Stomach (tissue), 9 donors: ENCODE data around the gene HPGD. TPM values are rescaled to one million over a fixed set of nuclear protein-coding genes. Genes with fewer than 3 reads are reported as not detected.

ENCODE experiments used
- DNase-seq, 2 donors: peaks; one replicate each; pipeline versions ENCODE4 v3.0.0 to v3.0.0-alpha.2; 2013 to 2019
- H3K27ac ChIP-seq, 5 donors: fragments of 200-600 bp in 4 of 5; sonication (generic) in 4 of 5; one replicate each; pipeline ENCODE4 v1.5.1; 2013 to 2019; ENCODE audit warnings: mild to moderate bottlenecking in 1 of 5, moderate library complexity in 1 of 5
- H3K27me3 ChIP-seq, 3 donors: fragments of 200-600 bp; sonication (generic); one replicate each; pipeline ENCODE4 v1.5.1; 2017 to 2019; ENCODE audit warnings: mixed run types in 1 of 3
- H3K36me3 ChIP-seq, 4 donors: fragments of 200-600 bp; sonication (generic); 1 replicate in 3 of 4; 2 replicates in 1 of 4; pipeline ENCODE4 v1.5.1; 2016 to 2019
- H3K4me1 ChIP-seq, 4 donors: fragments of 200-600 bp; sonication (generic); one replicate each; pipeline ENCODE4 v1.5.1; 2016 to 2019
- H3K4me3 ChIP-seq, 4 donors: fragments of 200-600 bp; sonication (generic) in 3 of 4; one replicate each; pipeline ENCODE4 v1.5.1; 2016 to 2019; ENCODE audit warnings: mild to moderate bottlenecking in 1 of 4
- H3K9me3 ChIP-seq, 4 donors: fragments of 200-600 bp; sonication (generic); one replicate each; pipeline ENCODE4 v1.5.1; 2016 to 2019
- EP300 ChIP-seq: sonication (generic); formaldehyde crosslinking; IDR thresholded peaks from one replicate; pipeline ENCODE4 v1.6.1; 2017; ENCODE audit warnings: antibody characterized with exemption
- POLR2A ChIP-seq, 4 donors: fragments of 450-650 bp; IDR thresholded peaks; one replicate each; pipeline ENCODE4 v1.6.1; 2016; ENCODE audit warnings: antibody characterized with exemption in 4 of 4, control low read depth in 2 of 4, mild to moderate bottlenecking in 1 of 4, moderate library complexity in 1 of 4
- POLR2AphosphoS5 ChIP-seq, 3 donors: sonication (generic); formaldehyde crosslinking; IDR thresholded peaks; one replicate each; pipeline ENCODE4 v1.6.1; 2016; ENCODE audit warnings: antibody characterized with exemption in 3 of 3
- WGBS, 5 donors: extraction: QIAGEN DNeasy Blood & Tissue Kit in 3 of 5; methylation state at CpG; one replicate each; pipeline versions ENCODE4 v1.1.5 to v1.1.7; 2013 to 2018; 5-methylcytosine and 5-hydroxymethylcytosine counted together
- intact Hi-C: fragments of 100-400 bp; cut with DNase I; formaldehyde crosslinking; loops from one replicate; pipeline ENCODE4 v1.15.1; 2023; ENCODE audit warnings: low total_unique reads
- polyA plus RNA-seq, 3 donors: library from polyadenylated mRNA; stranded (reverse); fragments of 200-250 nt; gene quantifications; one replicate each; pipeline ENCODE4 v1.2.3, GENCODE V29; 2013
- total RNA-seq, 5 donors: library from RNA; depleted of rRNA; stranded (reverse); fragments of >200 nt; gene quantifications; one replicate each; pipeline versions ENCODE4 v1.1.0 to v1.2.3, GENCODE V29; 2014 to 2016
- TF ChIP-seq, protein P1 (sequence below), 7 experiments: fragments of 450-650 bp in 4 of 7; fragments of 200-600 bp in 3 of 7; sonication (generic) in 3 of 7; IDR thresholded peaks; one replicate each; pipeline ENCODE4 v1.5.1; 2016 to 2019; ENCODE audit warnings: antibody characterized with exemption in 7 of 7, control low read depth in 2 of 7, mild to moderate bottlenecking in 1 of 7
- donor health status: healthy with polysubstance abuse.
- donor health status: Bipolar disorder and iron deficiency.
- donor health status: healthy.

HPGD gene
- total and polyA plus RNA-seq, 8 donors = 13.6 to 492 (median 51.0) TPM

DNA sequence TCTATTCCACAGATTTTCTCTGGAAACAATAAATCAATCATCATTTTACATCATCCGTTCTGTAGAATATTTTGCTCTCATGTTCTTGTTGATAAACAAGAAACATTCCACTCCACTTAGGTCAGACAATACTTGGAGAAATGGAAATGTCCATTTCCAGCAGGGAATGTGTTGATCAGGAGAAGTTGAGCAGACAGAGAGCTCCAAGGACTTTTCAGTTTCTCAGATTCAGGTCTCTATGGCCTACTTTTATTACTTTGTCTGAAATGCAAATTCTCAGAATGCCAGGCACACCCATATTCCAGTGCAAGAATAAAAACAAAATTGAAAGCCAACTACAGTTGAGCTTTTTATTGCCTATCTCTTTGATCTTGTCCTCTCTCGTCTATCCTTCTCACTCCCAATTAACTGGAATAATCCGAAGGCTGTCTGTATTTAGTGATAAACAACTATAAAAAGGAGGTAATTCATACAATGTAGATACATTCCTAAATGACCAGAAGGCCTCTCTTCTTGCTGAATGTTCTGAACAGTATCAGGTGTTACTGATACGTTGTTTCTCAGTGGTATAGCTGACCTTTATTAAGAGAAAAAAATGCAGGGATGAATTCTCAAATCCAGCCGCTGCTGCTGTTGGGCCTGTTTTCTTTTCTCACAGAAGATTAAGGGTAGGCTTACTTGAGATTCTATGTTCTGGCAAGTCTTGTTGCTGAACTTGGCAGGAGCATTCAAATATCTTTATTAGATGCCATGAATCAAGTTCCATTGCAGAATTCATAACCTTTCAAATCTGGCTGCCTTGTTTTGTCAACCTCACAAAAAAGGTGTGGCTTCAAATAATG is 72.1 kb downstream of the HPGD start:
- no peaks in the 10 kb centered on the region for H3K9me3 ChIP-seq
- H3K4me1 ChIP-seq = peaks cover 0 to 43% (median 21%) of the 10 kb centered on the region in 4 donors
- no peak for TF ChIP-seq POLR2AphosphoS5 (IDR thresholded peaks at IDR 0.05)
- H3K27me3 ChIP-seq = no peaks in the 10 kb centered on the region
- H3K4me3 ChIP-seq = no peak overlapping the region
- peak in 1 of 2 donors; percentile 29 for DNase-seq
- 36 to 51% (median 41%) methylated on average over 5 of the region's 5 CpGs for WGBS, 5 donors
- H3K27ac ChIP-seq = no peak overlapping the region
- intact Hi-C loops = no loop called here
- no peaks in the 10 kb centered on the region for H3K36me3 ChIP-seq

DNA sequence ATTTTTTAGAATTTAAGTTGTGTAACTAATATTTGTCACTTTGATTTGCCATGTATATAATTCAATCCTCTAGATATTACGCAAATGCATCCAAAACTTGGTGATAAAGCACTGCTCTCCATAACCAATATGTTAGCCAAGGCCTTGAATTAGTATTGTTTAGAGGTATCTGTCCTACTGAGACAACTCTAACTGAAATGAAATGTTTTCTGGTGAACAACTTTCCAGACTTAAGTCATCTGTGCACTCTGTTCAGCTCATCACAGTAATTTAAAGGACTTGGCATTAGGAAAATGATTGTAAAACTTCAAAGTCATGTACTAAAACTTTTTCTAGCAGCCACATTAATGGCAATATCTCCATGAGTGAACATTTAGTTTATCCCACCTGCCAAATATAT is 73.1 kb downstream of the HPGD start:
- Histone ChIP-seq H3K27me3 (no peaks in the 10 kb centered on the region), H3K4me3 (no peak overlapping the region), H3K4me1 (peaks cover 0 to 38% (median 21%) of the 10 kb centered on the region in 4 donors), H3K9me3 (no peaks in the 10 kb centered on the region), H3K27ac (no peak overlapping the region), H3K36me3 (no peaks in the 10 kb centered on the region)
- TF ChIP-seq, protein P1, sequence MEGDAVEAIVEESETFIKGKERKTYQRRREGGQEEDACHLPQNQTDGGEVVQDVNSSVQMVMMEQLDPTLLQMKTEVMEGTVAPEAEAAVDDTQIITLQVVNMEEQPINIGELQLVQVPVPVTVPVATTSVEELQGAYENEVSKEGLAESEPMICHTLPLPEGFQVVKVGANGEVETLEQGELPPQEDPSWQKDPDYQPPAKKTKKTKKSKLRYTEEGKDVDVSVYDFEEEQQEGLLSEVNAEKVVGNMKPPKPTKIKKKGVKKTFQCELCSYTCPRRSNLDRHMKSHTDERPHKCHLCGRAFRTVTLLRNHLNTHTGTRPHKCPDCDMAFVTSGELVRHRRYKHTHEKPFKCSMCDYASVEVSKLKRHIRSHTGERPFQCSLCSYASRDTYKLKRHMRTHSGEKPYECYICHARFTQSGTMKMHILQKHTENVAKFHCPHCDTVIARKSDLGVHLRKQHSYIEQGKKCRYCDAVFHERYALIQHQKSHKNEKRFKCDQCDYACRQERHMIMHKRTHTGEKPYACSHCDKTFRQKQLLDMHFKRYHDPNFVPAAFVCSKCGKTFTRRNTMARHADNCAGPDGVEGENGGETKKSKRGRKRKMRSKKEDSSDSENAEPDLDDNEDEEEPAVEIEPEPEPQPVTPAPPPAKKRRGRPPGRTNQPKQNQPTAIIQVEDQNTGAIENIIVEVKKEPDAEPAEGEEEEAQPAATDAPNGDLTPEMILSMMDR (IDR thresholded peaks at IDR 0.05) = no peak
- no peak for TF ChIP-seq POLR2A (IDR thresholded peaks at IDR 0.05)
- no peak for TF ChIP-seq EP300
- no peak for TF ChIP-seq POLR2AphosphoS5 (IDR thresholded peaks at IDR 0.05)
- DNase-seq = no peak
- WGBS, 5 donors = 82 to 100% (median 93%) methylated on average over 1 of the region's 1 CpG
- intact Hi-C loops = no loop called here

- Histone ChIP-seq H3K27ac (no peak overlapping the region), H3K4me3 (no peak overlapping the region), H3K36me3 (no peaks in the 10 kb centered on the region), H3K27me3 (no peaks in the 10 kb centered on the region), H3K9me3 (no peaks in the 10 kb centered on the region), H3K4me1 (no peaks in the 10 kb centered on the region)
- intact Hi-C loops = no loop called here
- DNase-seq = no peak
- TF ChIP-seq EP300 (no peak), POLR2A (IDR thresholded peaks at IDR 0.05) (no peak), POLR2AphosphoS5 (IDR thresholded peaks at IDR 0.05) (no peak)
- TF ChIP-seq, protein P1 (IDR thresholded peaks at IDR 0.05) = no peak
- 52 to 65% (median 63%) methylated on average over 1 of the region's 1 CpG for WGBS, 5 donors
These were observed 77.9 kb downstream of the HPGD start for GRCh38 chr4:174444390-174444789.

Other genes with a start within 250 kb of the HPGD start
- 100 to 1,000 TPM in 1 of 5 donors, 10 to 100 TPM in 4; 13.3 to 104 (median 26.3) TPM for gene FBXO8, start 238.8 kb downstream of the HPGD start, total RNA-seq
- 10 to 100 TPM; 15.3 to 27.3 (median 20.4) TPM for gene FBXO8, start 238.8 kb downstream of the HPGD start, polyA plus RNA-seq
- gene CEP44, start 238.6 kb downstream of the HPGD start, total RNA-seq = 10 to 100 TPM in 4 of 5 donors, 1 to 10 TPM in 1; 8.2 to 42.0 (median 19.6) TPM
- gene CEP44, start 238.6 kb downstream of the HPGD start, polyA plus RNA-seq = 1 to 10 TPM; 3.4 to 7.2 (median 6.5) TPM